Kidney (tissue), 14 donors: Measurements from ENCODE around the gene TAPT1. TPM values are rescaled to one million over a fixed set of nuclear protein-coding genes. Genes with fewer than 3 reads are reported as not detected.

Source experiments
- DNase-seq, 5 donors: peaks; one replicate each; pipeline ENCODE4 v3.0.0-alpha.2; 2013 to 2020
- FAIRE-seq: peaks from 2 replicates; lab custom pipeline; 2012; peaks lifted over from hg19 to GRCh38; lab: Jason Lieb, UNC
- H3K27ac ChIP-seq, 2 donors: one replicate each; pipeline ENCODE4 v1.7.0; 2013; ENCODE audit warnings: low read depth in 2 of 2, low read length in 2 of 2, inconsistent platforms in 1 of 2
- H3K27me3 ChIP-seq: one replicate; pipeline ENCODE4 v1.7.1; 2013; ENCODE audit warnings: low read length, inconsistent platforms; ENCODE audit not compliant: control insufficient read depth, insufficient read depth
- H3K36me3 ChIP-seq, 3 donors: one replicate each; pipeline versions ENCODE4 v1.7.0 to v1.7.1; 2013; ENCODE audit warnings: low read length in 3 of 3, control low read depth in 1 of 3, inconsistent platforms in 1 of 3; ENCODE audit not compliant: insufficient read depth in 3 of 3, control insufficient read depth in 2 of 3
- H3K4me1 ChIP-seq, 3 donors: one replicate each; pipeline versions ENCODE4 v1.7.0 to v1.7.1; 2013; ENCODE audit warnings: low read length in 3 of 3, inconsistent platforms in 1 of 3, low read depth in 1 of 3; ENCODE audit not compliant: control insufficient read depth in 2 of 3, insufficient read depth in 2 of 3
- H3K4me3 ChIP-seq, 3 donors: one replicate each; pipeline versions ENCODE4 v1.7.0 to v1.8.1; 2013; ENCODE audit warnings: low read length in 3 of 3, control low read depth in 1 of 3, inconsistent platforms in 1 of 3
- H3K9ac ChIP-seq, 3 donors: one replicate each; pipeline versions ENCODE4 v1.7.0 to v1.7.1; 2013; ENCODE audit warnings: low read length in 3 of 3, control low read depth in 1 of 3, inconsistent platforms in 1 of 3
- H3K9me3 ChIP-seq, 3 donors: one replicate each; pipeline versions ENCODE4 v1.7.0 to v1.7.1; 2013; ENCODE audit warnings: low read length in 3 of 3, control low read depth in 1 of 3, inconsistent platforms in 1 of 3; ENCODE audit not compliant: control insufficient read depth in 2 of 3, insufficient read depth in 1 of 3
- CTCF ChIP-seq: IDR thresholded peaks from 3 replicates; pipeline ENCODE4 v1.5.1; 2012; ENCODE audit warnings: mild to moderate bottlenecking, moderate library complexity, borderline replicate concordance; ENCODE audit not compliant: insufficient read depth; ENCODE audit errors: extremely low read depth
- intact Hi-C: fragments of 100-400 bp; cut with DNase I; formaldehyde crosslinking; loops from one replicate; pipeline ENCODE4 v1.11.1; 2022
- polyA plus RNA-seq: library from polyadenylated mRNA; stranded (reverse); fragments of 350-450 nt; fragmentation: Illumina TruSeq; extraction: RNeasy Lipid Tissue Mini Kit (QIAGEN cat#74804); gene quantifications from one replicate; pipeline ENCODE4 v1.2.3, GENCODE V29; 2014; ENCODE audit warnings: low read depth, low replicate concordance; ENCODE audit not compliant: insufficient read depth
- total RNA-seq: library from RNA; stranded (reverse); fragmentation: NEBNext Ultra II Directional; extraction: Animal tissue kit (Norgen Biotek cat#: 25700); gene quantifications from one replicate; pipeline ENCODE4 v1.2.1, GENCODE V29; 2021
- donor health status: control.
- donor health status: control.
- donor health status: control.
- donor health status: control.
- donor health status: control.
- donor health status: DM: yes; HTN: yes; CAD: no.
- donor health status: Normal renal cell carcinoma (clear cell type).

TAPT1 gene
- total and polyA plus RNA-seq, 2 donors from 2014 or later, result 20.8 to 36.8 TPM

DNA sequence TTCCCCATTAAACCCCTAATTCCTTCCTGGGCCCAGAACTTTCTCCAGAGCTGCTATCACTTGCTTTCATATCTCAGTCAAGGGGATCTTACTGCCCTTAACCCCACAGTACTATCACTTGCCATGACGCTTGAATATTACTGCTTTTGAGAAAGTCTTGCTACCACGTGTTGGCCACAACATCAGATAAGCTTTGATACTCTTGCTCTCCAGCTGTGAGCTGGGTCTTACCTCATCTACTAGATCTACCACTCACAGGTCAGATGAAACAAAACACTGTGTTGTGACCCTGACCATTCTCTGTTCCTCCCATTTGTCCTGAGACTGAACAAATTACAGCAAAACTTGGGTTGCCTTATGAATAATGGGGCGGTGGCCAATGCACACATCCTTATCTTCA is 12.1 kb upstream of the TAPT1 start:
- intact Hi-C loops, result no loop called here
- no peak for TF ChIP-seq CTCF

GRCh38 chr4:16237715-16238114 is 11.4 kb upstream of the TAPT1 start:
- H3K9ac ChIP-seq, result no peak overlapping the region
- DNase-seq (no peak), FAIRE-seq (no peak)
- no peaks in the 10 kb centered on the region for H3K36me3 ChIP-seq
- H3K9me3 ChIP-seq, result no peaks in the 10 kb centered on the region
- H3K27ac ChIP-seq, result no peak overlapping the region
- no peak overlapping the region for H3K4me3 ChIP-seq
- intact Hi-C loops, result no loop called here
- H3K4me1 ChIP-seq, result no peaks in the 10 kb centered on the region
- no peak for TF ChIP-seq CTCF
- H3K27me3 ChIP-seq, result no peaks in the 10 kb centered on the region

More for the DNA sequence above, 12.1 kb upstream of the TAPT1 start:
- H3K27ac ChIP-seq, result no peak overlapping the region
- no peaks in the 10 kb centered on the region for H3K9me3 ChIP-seq
- H3K36me3 ChIP-seq, result no peaks in the 10 kb centered on the region
- H3K4me3 ChIP-seq, result no peak overlapping the region
- no peaks in the 10 kb centered on the region for H3K4me1 ChIP-seq
- no peak overlapping the region for H3K9ac ChIP-seq
- no peaks in the 10 kb centered on the region for H3K27me3 ChIP-seq
- FAIRE-seq (no peak), DNase-seq (no peak)

GRCh38 chr4:16236402-16237023 is 10.2 kb upstream of the TAPT1 start:
- Histone ChIP-seq H3K9ac (no peak overlapping the region), H3K9me3 (no peaks in the 10 kb centered on the region), H3K4me3 (no peak overlapping the region), H3K27ac (no peak overlapping the region), H3K27me3 (no peaks in the 10 kb centered on the region), H3K4me1 (peaks cover 0 to 8% (median 3%) of the 10 kb centered on the region in 3 donors), H3K36me3 (no peaks in the 10 kb centered on the region)
- TF ChIP-seq CTCF, result no peak
- FAIRE-seq (no peak), DNase-seq (no peak)
- intact Hi-C loops, result no loop called here

GRCh38 chr4:16235209-16235608 is 8.9 kb upstream of the TAPT1 start:
- no peak overlapping the region for H3K9ac ChIP-seq
- DNase-seq (no peak), FAIRE-seq (no peak)
- no peaks in the 10 kb centered on the region for H3K27me3 ChIP-seq
- H3K4me1 ChIP-seq, result peaks cover 0 to 8% (median 3%) of the 10 kb centered on the region in 3 donors
- intact Hi-C loops, result no loop called here
- no peaks in the 10 kb centered on the region for H3K9me3 ChIP-seq
- H3K4me3 ChIP-seq, result no peak overlapping the region
- H3K27ac ChIP-seq, result no peak overlapping the region
- H3K36me3 ChIP-seq, result no peaks in the 10 kb centered on the region
- TF ChIP-seq CTCF, result no peak
